T-helper 1 cell treated with Interleukin-12 subunit alpha and Interleukin-12 subunit beta and Interleukin-4 antibody, amounts not matched to agents 30 μg/mL and 1 μg/mL, for 36 hours (primary cell): Measurements from ENCODE around the gene PROM1.

ENCODE experiments used
- H3K27ac Mint-ChIP-seq: one replicate; pipeline ENCODE4 v1.8.0; 2021; ENCODE audit warnings: mild to moderate bottlenecking, mixed read lengths
- H3K27me3 Mint-ChIP-seq: one replicate; pipeline ENCODE4 v1.8.0; 2021; ENCODE audit warnings: low read depth, mixed read lengths
- H3K36me3 Mint-ChIP-seq: one replicate; pipeline ENCODE4 v1.8.0; 2021; ENCODE audit warnings: low read depth, mixed read lengths
- H3K4me1 Mint-ChIP-seq: one replicate; pipeline ENCODE4 v1.8.0; 2021; ENCODE audit warnings: low read depth, mixed read lengths
- H3K4me3 Mint-ChIP-seq: one replicate; pipeline ENCODE4 v1.8.0; 2021; ENCODE audit warnings: mild to moderate bottlenecking, moderate library complexity, mixed read lengths
- H3K9me3 Mint-ChIP-seq: one replicate; pipeline ENCODE4 v1.8.0; 2021; ENCODE audit warnings: mixed read lengths

Gene PROM1

GRCh38 chr4:16065066-16065465, 18.8 kb downstream of the PROM1 start:
- H3K9me3 Mint-ChIP-seq: peaks cover 10% of the 10 kb centered on the region
- H3K27ac Mint-ChIP-seq: no peak overlapping the region
- H3K4me3 Mint-ChIP-seq: no peak overlapping the region
- H3K4me1 Mint-ChIP-seq: no peaks in the 10 kb centered on the region
- peaks cover 5% of the 10 kb centered on the region for H3K27me3 Mint-ChIP-seq
- peaks cover 3% of the 10 kb centered on the region for H3K36me3 Mint-ChIP-seq

DNA sequence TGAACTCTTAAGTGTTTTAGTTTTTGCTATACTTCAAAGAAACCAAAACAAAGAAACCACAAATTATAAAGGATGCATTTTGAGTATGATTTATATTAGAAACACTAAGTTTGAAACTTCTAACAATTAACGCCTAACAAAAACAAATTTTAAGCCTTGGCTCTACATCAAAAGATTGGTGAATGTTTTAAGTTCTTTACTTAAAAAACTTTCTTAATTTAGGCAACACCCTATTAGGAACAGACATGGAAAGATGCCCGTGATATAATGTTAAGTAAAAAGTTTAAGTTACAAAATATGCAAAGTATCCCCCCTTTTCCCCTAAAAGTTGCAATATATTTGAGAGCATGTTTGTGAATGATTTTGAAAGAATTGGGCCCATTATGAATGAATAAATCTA, 21.2 kb downstream of the PROM1 start:
- Mint-ChIP-seq H3K4me1 (no peaks in the 10 kb centered on the region), H3K27me3 (peaks cover 5% of the 10 kb centered on the region), H3K36me3 (peaks cover 3% of the 10 kb centered on the region), H3K9me3 (peaks cover 10% of the 10 kb centered on the region), H3K4me3 (no peak overlapping the region), H3K27ac (no peak overlapping the region)

GRCh38 chr4:16056681-16057385, 27.0 kb downstream of the PROM1 start:
- peaks cover 32% of the 10 kb centered on the region for H3K27me3 Mint-ChIP-seq
- no peaks in the 10 kb centered on the region for H3K4me1 Mint-ChIP-seq
- H3K9me3 Mint-ChIP-seq: no peaks in the 10 kb centered on the region
- no peak overlapping the region for H3K4me3 Mint-ChIP-seq
- no peaks in the 10 kb centered on the region for H3K36me3 Mint-ChIP-seq
- no peak overlapping the region for H3K27ac Mint-ChIP-seq

- no peak overlapping the region for H3K4me3 Mint-ChIP-seq
- peaks cover 33% of the 10 kb centered on the region for H3K27me3 Mint-ChIP-seq
- H3K9me3 Mint-ChIP-seq: no peaks in the 10 kb centered on the region
- no peaks in the 10 kb centered on the region for H3K4me1 Mint-ChIP-seq
- no peaks in the 10 kb centered on the region for H3K36me3 Mint-ChIP-seq
- H3K27ac Mint-ChIP-seq: no peak overlapping the region
Measured at GRCh38 chr4:16055873-16056272, 27.9 kb downstream of the PROM1 start.

- Mint-ChIP-seq H3K9me3 (no peaks in the 10 kb centered on the region), H3K4me3 (no peak overlapping the region), H3K27ac (no peak overlapping the region), H3K36me3 (no peaks in the 10 kb centered on the region), H3K27me3 (peaks cover 33% of the 10 kb centered on the region), H3K4me1 (no peaks in the 10 kb centered on the region)
Measured at GRCh38 chr4:16055471-16055870, 28.4 kb downstream of the PROM1 start.

- no peak overlapping the region for H3K27ac Mint-ChIP-seq
- no peaks in the 10 kb centered on the region for H3K36me3 Mint-ChIP-seq
- no peak overlapping the region for H3K4me3 Mint-ChIP-seq
- no peaks in the 10 kb centered on the region for H3K9me3 Mint-ChIP-seq
- H3K4me1 Mint-ChIP-seq: no peaks in the 10 kb centered on the region
- peaks cover 33% of the 10 kb centered on the region for H3K27me3 Mint-ChIP-seq
Measured at GRCh38 chr4:16052939-16053338, 30.9 kb downstream of the PROM1 start.

- Mint-ChIP-seq H3K4me3 (no peak overlapping the region), H3K9me3 (no peaks in the 10 kb centered on the region), H3K4me1 (no peaks in the 10 kb centered on the region), H3K27ac (no peak overlapping the region), H3K27me3 (peaks cover 27% of the 10 kb centered on the region), H3K36me3 (no peaks in the 10 kb centered on the region)
Measured at GRCh38 chr4:16051980-16052379, 31.8 kb downstream of the PROM1 start.

DNA sequence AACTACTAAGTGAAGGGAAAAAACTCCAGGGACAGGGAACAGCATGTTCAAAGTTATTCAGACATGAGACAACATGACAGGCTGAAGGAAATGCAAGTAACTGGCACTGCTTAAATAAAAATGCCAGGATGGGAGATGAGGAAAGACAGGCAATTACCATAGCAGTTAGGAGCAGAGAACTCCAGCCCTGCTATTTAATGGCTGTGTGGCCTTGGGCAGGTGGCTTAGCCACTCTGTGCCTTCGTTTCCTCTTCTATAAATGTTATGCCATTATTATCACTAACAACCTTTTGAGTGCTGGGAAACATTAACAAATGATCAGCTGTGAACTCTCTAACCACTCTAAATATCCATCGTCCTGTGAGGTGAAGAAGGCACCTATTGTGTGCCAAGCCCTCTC, 32.7 kb downstream of the PROM1 start:
- Mint-ChIP-seq H3K36me3 (no peaks in the 10 kb centered on the region), H3K4me3 (no peak overlapping the region), H3K27me3 (peaks cover 24% of the 10 kb centered on the region), H3K27ac (no peak overlapping the region), H3K4me1 (no peaks in the 10 kb centered on the region), H3K9me3 (no peaks in the 10 kb centered on the region)

- Mint-ChIP-seq H3K27me3 (peaks cover 19% of the 10 kb centered on the region), H3K27ac (no peak overlapping the region), H3K9me3 (no peaks in the 10 kb centered on the region), H3K4me3 (no peak overlapping the region), H3K4me1 (no peaks in the 10 kb centered on the region), H3K36me3 (no peaks in the 10 kb centered on the region)
Measured at GRCh38 chr4:16050669-16051068, 33.2 kb downstream of the PROM1 start.

DNA sequence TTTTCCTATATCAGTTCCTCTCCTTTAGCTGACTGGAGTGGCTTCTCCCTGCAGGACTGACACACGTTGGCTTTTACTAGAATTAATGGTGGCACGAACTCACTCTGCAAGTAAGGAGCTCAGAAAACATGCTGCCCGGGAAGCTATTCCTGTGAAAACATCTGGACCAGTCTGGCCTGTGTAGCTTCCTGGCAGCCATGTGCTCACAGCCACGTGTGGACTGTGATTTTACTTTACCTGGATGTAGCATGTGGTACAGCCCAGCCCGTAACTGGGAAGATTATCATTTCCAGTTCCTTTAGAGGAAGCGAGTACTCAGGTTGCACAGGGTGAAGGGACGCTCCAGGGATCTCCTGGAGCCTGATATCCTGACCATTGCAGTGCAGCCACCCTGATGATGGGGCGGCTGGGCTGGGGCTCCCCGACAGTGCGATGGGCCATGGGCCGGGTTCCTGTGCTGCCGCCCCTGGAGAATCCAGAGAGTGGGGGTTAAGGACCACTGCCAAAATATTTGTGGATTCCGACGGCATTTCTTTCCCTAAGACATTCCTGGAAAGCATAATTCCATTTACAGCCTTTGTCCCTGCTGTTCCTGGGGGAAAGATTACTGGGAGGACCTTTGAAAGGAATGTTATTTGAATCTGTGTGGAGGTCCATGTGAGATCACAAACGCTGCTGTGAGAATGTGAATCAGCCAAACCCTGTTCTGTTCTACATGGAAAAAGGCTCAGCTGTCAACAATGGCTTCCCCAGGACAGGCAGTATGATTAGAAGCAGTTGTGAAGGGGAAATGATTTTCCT, 35.0 kb downstream of the PROM1 start:
- no peaks in the 10 kb centered on the region for H3K9me3 Mint-ChIP-seq
- no peak overlapping the region for H3K27ac Mint-ChIP-seq
- no peaks in the 10 kb centered on the region for H3K4me1 Mint-ChIP-seq
- H3K36me3 Mint-ChIP-seq: no peaks in the 10 kb centered on the region
- no peak overlapping the region for H3K4me3 Mint-ChIP-seq
- H3K27me3 Mint-ChIP-seq: peaks cover 8% of the 10 kb centered on the region

GRCh38 chr4:16045687-16046086, 38.1 kb downstream of the PROM1 start:
- no peaks in the 10 kb centered on the region for H3K9me3 Mint-ChIP-seq
- no peaks in the 10 kb centered on the region for H3K4me1 Mint-ChIP-seq
- H3K27ac Mint-ChIP-seq: no peak overlapping the region
- H3K4me3 Mint-ChIP-seq: no peak overlapping the region
- H3K36me3 Mint-ChIP-seq: no peaks in the 10 kb centered on the region
- peaks cover 7% of the 10 kb centered on the region for H3K27me3 Mint-ChIP-seq

DNA sequence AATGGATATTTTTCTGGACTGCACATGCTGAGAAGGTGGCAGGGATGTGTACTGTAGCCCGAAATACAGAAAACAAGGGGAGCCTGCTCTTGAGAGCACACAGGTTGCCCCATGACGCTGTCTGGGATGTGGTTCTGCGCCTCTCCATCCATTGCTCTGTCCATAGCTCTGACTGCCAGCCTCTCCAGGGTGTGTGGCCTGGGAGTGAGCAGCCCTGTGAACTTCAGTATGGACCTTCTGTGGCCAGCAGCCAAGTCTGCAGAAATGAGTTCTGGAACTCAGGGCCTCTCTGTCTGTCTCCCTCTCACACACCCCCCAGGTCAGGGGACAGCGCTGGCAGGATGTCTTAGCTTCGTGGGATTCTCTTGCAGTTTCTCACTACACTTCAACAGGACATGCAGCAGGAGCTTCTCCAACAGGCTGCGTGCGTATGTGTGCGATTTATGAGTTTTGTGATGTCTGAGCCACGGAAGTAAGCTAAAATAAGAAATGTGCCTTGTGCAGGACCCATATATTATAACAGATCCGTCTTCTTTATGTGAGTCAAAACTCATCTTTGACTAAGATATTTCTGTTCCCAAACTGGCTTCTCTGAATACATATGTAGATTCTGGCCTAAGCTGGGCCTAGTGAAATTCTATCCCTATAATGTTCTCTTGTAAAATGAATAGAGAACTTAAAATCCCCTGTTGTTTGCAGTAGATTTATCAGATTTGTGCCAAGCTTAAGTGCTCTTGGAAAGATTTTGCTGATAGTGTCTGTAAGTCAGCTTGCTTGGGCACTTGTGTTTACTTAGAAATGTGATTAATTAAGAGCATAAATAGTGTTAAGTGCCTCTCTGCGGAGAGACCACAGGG, 40.0 kb downstream of the PROM1 start:
- no peaks in the 10 kb centered on the region for H3K4me1 Mint-ChIP-seq
- no peak overlapping the region for H3K27ac Mint-ChIP-seq
- H3K4me3 Mint-ChIP-seq: no peak overlapping the region
- no peaks in the 10 kb centered on the region for H3K9me3 Mint-ChIP-seq
- H3K27me3 Mint-ChIP-seq: peaks cover 10% of the 10 kb centered on the region
- no peaks in the 10 kb centered on the region for H3K36me3 Mint-ChIP-seq

DNA sequence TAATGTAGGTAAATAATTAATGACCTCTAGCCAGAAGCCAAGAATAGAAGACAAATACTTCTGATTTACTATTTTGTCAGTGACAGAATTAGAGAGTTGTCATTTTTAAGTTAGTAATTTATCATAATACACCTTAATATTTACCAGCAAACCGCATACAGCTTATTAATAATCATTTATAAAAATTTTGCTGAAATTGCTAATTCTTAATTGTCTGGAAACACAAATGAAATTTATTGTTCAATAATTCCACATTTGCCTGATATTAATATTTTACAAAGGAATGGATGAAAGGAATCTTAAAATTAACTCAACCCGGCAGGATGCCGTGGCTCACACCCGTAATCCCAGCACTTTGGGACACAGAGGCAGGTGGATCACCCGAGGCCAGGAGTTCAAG, 44.7 kb downstream of the PROM1 start:
- Mint-ChIP-seq H3K27ac (no peak overlapping the region), H3K4me3 (no peak overlapping the region), H3K4me1 (no peaks in the 10 kb centered on the region), H3K27me3 (peaks cover 12% of the 10 kb centered on the region), H3K36me3 (no peaks in the 10 kb centered on the region), H3K9me3 (no peaks in the 10 kb centered on the region)

- no peak overlapping the region for H3K4me3 Mint-ChIP-seq
- H3K4me1 Mint-ChIP-seq: no peaks in the 10 kb centered on the region
- H3K27ac Mint-ChIP-seq: no peak overlapping the region
- no peaks in the 10 kb centered on the region for H3K9me3 Mint-ChIP-seq
- peaks cover 9% of the 10 kb centered on the region for H3K27me3 Mint-ChIP-seq
- H3K36me3 Mint-ChIP-seq: no peaks in the 10 kb centered on the region
Measured at GRCh38 chr4:16037901-16038300, 45.9 kb downstream of the PROM1 start.
